Measurements from ENCODE around the gene MIXL1. TPM values are rescaled to one million over a fixed set of nuclear protein-coding genes. Genes with fewer than 3 reads are reported as not detected.

Gene MIXL1
- total RNA-seq, 1 donor from 2014 or later: not detected

GRCh38 chr1:226253933-226254332, 30.5 kb downstream of the MIXL1 start:
- peaks cover 6% of the 10 kb centered on the region for H3K36me3 ChIP-seq
- H3K36me3 Mint-ChIP-seq: peaks cover 24% of the 10 kb centered on the region

DNA sequence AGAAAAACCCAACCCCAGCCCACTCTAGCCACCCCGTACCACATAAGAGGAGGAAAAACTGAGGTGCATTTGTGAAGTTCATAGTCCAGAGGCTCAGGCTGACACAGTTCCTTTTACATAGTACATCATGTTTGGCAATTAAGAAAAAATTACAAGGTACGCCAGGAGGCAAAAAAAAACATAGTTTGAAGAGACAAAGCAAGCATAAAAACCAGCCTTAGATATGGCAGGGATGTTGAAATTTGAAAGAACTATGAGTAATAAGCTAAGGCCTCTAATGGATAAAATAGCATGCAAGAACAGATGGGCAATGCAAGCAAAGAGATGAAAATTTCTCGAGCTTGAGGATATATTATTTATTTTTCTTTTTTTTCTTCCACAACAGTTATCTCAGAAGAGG, 31.9 kb downstream of the MIXL1 start:
- H3K27ac ChIP-seq: peak overlapping the region; percentile 20
- H3K4me1 ChIP-seq: no peaks in the 10 kb centered on the region
- no peak overlapping the region for H3K4me2 ChIP-seq
- H3K79me2 ChIP-seq (ENCODE audit: low read depth): no peaks in the 10 kb centered on the region
- no peaks in the 10 kb centered on the region for H4K20me1 ChIP-seq (ENCODE audit: low read depth)
- no peaks in the 10 kb centered on the region for H3K4me1 Mint-ChIP-seq
- H3K36me3 ChIP-seq: peaks cover 12% of the 10 kb centered on the region
- no peak for DNase-seq (ENCODE audit: low spot score)
- no peak overlapping the region for H3K4me3 ChIP-seq
- H3F3A ChIP-seq (ENCODE audit: low read depth): no peaks in the 10 kb centered on the region
- no peak overlapping the region for H2AFZ ChIP-seq (replicated peaks)
- H3K9me3 Mint-ChIP-seq: peaks cover 12% of the 10 kb centered on the region
- peaks cover 2% of the 10 kb centered on the region for H3K27me3 Mint-ChIP-seq (ENCODE audit: insufficient read depth, low read depth)
- H3K4me3 Mint-ChIP-seq: no peak overlapping the region
- TF ChIP-seq, protein P1, sequence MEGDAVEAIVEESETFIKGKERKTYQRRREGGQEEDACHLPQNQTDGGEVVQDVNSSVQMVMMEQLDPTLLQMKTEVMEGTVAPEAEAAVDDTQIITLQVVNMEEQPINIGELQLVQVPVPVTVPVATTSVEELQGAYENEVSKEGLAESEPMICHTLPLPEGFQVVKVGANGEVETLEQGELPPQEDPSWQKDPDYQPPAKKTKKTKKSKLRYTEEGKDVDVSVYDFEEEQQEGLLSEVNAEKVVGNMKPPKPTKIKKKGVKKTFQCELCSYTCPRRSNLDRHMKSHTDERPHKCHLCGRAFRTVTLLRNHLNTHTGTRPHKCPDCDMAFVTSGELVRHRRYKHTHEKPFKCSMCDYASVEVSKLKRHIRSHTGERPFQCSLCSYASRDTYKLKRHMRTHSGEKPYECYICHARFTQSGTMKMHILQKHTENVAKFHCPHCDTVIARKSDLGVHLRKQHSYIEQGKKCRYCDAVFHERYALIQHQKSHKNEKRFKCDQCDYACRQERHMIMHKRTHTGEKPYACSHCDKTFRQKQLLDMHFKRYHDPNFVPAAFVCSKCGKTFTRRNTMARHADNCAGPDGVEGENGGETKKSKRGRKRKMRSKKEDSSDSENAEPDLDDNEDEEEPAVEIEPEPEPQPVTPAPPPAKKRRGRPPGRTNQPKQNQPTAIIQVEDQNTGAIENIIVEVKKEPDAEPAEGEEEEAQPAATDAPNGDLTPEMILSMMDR (IDR thresholded peaks at IDR 0.05): no peak
- TF ChIP-seq EZH2phosphoT487 (IDR thresholded peaks at IDR 0.05): no peak
- TF ChIP-seq EZH2 (IDR thresholded peaks at IDR 0.05): no peak
- no peak overlapping the region for H3K9ac ChIP-seq
- H3K27me3 ChIP-seq: no peaks in the 10 kb centered on the region
- no peak overlapping the region for H3K27ac Mint-ChIP-seq
- no peaks in the 10 kb centered on the region for H3K9me3 ChIP-seq (ENCODE audit: low read depth)
- H3K36me3 Mint-ChIP-seq: peaks cover 31% of the 10 kb centered on the region

More at GRCh38 chr1:226253933-226254332, 30.5 kb downstream of the MIXL1 start:
- no peak for DNase-seq (ENCODE audit: low spot score)
- H3K4me2 ChIP-seq: no peak overlapping the region
- no peaks in the 10 kb centered on the region for H4K20me1 ChIP-seq (ENCODE audit: low read depth)
- H3K9ac ChIP-seq: no peak overlapping the region
- no peak overlapping the region for H3K4me3 ChIP-seq
- no peaks in the 10 kb centered on the region for H3K27me3 ChIP-seq
- no peaks in the 10 kb centered on the region for H3K9me3 ChIP-seq (ENCODE audit: low read depth)
- Mint-ChIP-seq H3K9me3 (no peaks in the 10 kb centered on the region), H3K4me3 (no peak overlapping the region), H3K27ac (no peak overlapping the region), H3K4me1 (no peaks in the 10 kb centered on the region), H3K27me3 (ENCODE audit: insufficient read depth, low read depth) (no peaks in the 10 kb centered on the region)
- no peak overlapping the region for H2AFZ ChIP-seq (replicated peaks)
- H3K27ac ChIP-seq: no peak overlapping the region
- no peaks in the 10 kb centered on the region for H3K79me2 ChIP-seq (ENCODE audit: low read depth)
- TF ChIP-seq EZH2 (IDR thresholded peaks at IDR 0.05): no peak
- TF ChIP-seq, protein P1 (IDR thresholded peaks at IDR 0.05): no peak
- no peak for TF ChIP-seq EZH2phosphoT487 (IDR thresholded peaks at IDR 0.05)
- peaks cover 3% of the 10 kb centered on the region for H3F3A ChIP-seq (ENCODE audit: low read depth)
- H3K4me1 ChIP-seq: no peaks in the 10 kb centered on the region

DNA sequence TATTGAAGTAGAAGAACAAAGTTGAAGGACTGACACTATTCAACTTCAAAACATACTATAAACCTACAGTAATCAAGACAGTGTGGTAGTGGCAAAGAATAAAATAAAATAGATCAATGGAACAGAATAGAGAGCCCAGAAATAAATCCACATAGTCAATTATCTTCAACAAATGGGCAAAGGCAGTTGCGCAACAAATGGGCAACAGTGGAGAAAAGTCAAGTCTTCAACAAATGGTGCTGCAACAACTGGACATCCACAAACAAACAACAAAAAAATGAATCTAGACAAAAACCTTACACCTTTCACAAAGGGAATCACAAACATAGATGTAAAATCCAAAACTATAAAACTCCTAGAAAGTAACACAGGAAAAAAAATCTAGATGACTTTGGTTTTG, 38.4 kb downstream of the MIXL1 start:
- Histone ChIP-seq H3K27ac (no peak overlapping the region), H3K27me3 (no peaks in the 10 kb centered on the region), H3K36me3 (peaks cover 55% of the 10 kb centered on the region), H3K4me2 (no peak overlapping the region), H2AFZ (replicated peaks) (no peak overlapping the region), H4K20me1 (ENCODE audit: low read depth) (no peaks in the 10 kb centered on the region), H3F3A (ENCODE audit: low read depth) (no peaks in the 10 kb centered on the region), H3K4me1 (no peaks in the 10 kb centered on the region), H3K4me3 (no peak overlapping the region), H3K9ac (no peak overlapping the region), H3K79me2 (ENCODE audit: low read depth) (no peaks in the 10 kb centered on the region), H3K9me3 (ENCODE audit: low read depth) (no peaks in the 10 kb centered on the region)
- Mint-ChIP-seq H3K4me1 (no peaks in the 10 kb centered on the region), H3K36me3 (peaks cover 49% of the 10 kb centered on the region), H3K4me3 (no peak overlapping the region), H3K9me3 (peaks cover 26% of the 10 kb centered on the region), H3K27me3 (ENCODE audit: insufficient read depth, low read depth) (peaks cover 2% of the 10 kb centered on the region), H3K27ac (no peak overlapping the region)
- DNase-seq (ENCODE audit: low spot score): no peak
- TF ChIP-seq EZH2 (IDR thresholded peaks at IDR 0.05): no peak
- no peak for TF ChIP-seq EZH2phosphoT487 (IDR thresholded peaks at IDR 0.05)
- TF ChIP-seq, protein P1 (IDR thresholded peaks at IDR 0.05): no peak
